Neuronal stem cell (in vitro differentiated cells): Measurements from ENCODE around the gene CHST9.

ENCODE experiments used
- DNase-seq: peaks from one replicate; pipeline ENCODE4 v3.0.0-alpha.2; 2013; ENCODE audit warnings: low spot score
- H2AFZ ChIP-seq: one replicate; pipeline ENCODE4 v1.6.1; 2013; ENCODE audit warnings: mild to moderate bottlenecking, low read length, inconsistent platforms
- H2AK5ac ChIP-seq: 2 replicates; pipeline ENCODE4 v1.6.1; 2013; ENCODE audit warnings: low read depth, mild to moderate bottlenecking, inconsistent platforms, low read length, moderate library complexity, mixed read lengths
- H2BK120ac ChIP-seq: 2 replicates; pipeline ENCODE4 v1.6.1; 2013; ENCODE audit warnings: low read depth, mild to moderate bottlenecking, inconsistent platforms, low read length, moderate library complexity, mixed read lengths
- H2BK12ac ChIP-seq: one replicate; pipeline ENCODE4 v1.6.1; 2013; ENCODE audit warnings: low read length, inconsistent platforms
- H2BK15ac ChIP-seq: 2 replicates; pipeline ENCODE4 v1.6.1; 2013; ENCODE audit warnings: mild to moderate bottlenecking, low read length, inconsistent platforms, mixed read lengths
- H2BK5ac ChIP-seq: one replicate; pipeline ENCODE4 v1.6.1; 2013; ENCODE audit warnings: inconsistent platforms, mild to moderate bottlenecking, low read length, moderate library complexity
- H3K14ac ChIP-seq: one replicate; pipeline ENCODE4 v1.6.1; 2013; ENCODE audit warnings: low read length, inconsistent platforms
- H3K18ac ChIP-seq: 2 replicates; pipeline ENCODE4 v1.6.1; 2013; ENCODE audit warnings: low read length, inconsistent platforms
- H3K23ac ChIP-seq: 2 replicates; pipeline ENCODE4 v1.6.1; 2013; ENCODE audit warnings: low read depth, mild to moderate bottlenecking, mixed read lengths, low read length, inconsistent platforms; ENCODE audit not compliant: poor library complexity
- H3K27ac ChIP-seq: replicated peaks from 3 replicates; pipeline ENCODE4 v1.5.1; 2013; ENCODE audit warnings: low read length, inconsistent platforms
- H3K27me3 ChIP-seq, 3 experiments: 2 replicates each; pipeline ENCODE4 v1.6.1; 2013; ENCODE audit warnings: low read length in 3 of 3, mild to moderate bottlenecking in 2 of 3, inconsistent platforms in 1 of 3, low read depth in 1 of 3, mixed read lengths in 1 of 3, moderate library complexity in 1 of 3; ENCODE audit not compliant: control insufficient read depth in 3 of 3, insufficient read depth in 3 of 3
- H3K36me3 ChIP-seq, 2 donors: replicated peaks in 1 of 2; 2 replicates each; pipeline ENCODE4 v1.6.1; 2013; ENCODE audit warnings: low read length in 2 of 2; ENCODE audit not compliant: control insufficient read depth in 2 of 2, insufficient read depth in 2 of 2
- H3K4ac ChIP-seq: 2 replicates; pipeline ENCODE4 v1.6.1; 2013; ENCODE audit warnings: inconsistent platforms, mild to moderate bottlenecking, low read length, moderate library complexity
- H3K4me1 ChIP-seq, 2 donors: 1 replicate in 1 of 2; 2 replicates in 1 of 2; pipeline ENCODE4 v1.6.1; 2013; ENCODE audit warnings: low read length in 2 of 2, low read depth in 1 of 2; ENCODE audit not compliant: control insufficient read depth in 2 of 2, insufficient read depth in 1 of 2
- H3K4me2 ChIP-seq: one replicate; pipeline ENCODE4 v1.6.1; 2013; ENCODE audit warnings: mild to moderate bottlenecking, low read length, inconsistent platforms; ENCODE audit not compliant: insufficient read depth, poor library complexity, severe bottlenecking
- H3K4me3 ChIP-seq, 2 donors: 2 replicates each; pipeline ENCODE4 v1.5.1; 2013; ENCODE audit warnings: low read length in 2 of 2, mild to moderate bottlenecking in 2 of 2, inconsistent platforms in 1 of 2, moderate library complexity in 1 of 2
- H3K79me1 ChIP-seq: one replicate; pipeline ENCODE4 v1.6.1; 2013; ENCODE audit warnings: low read depth, mild to moderate bottlenecking, inconsistent platforms, low read length, moderate library complexity
- H3K9ac ChIP-seq: one replicate; pipeline ENCODE4 v1.6.1; 2013; ENCODE audit warnings: mild to moderate bottlenecking, low read depth, low read length, inconsistent platforms; ENCODE audit not compliant: poor library complexity
- H3K9me3 ChIP-seq, 2 donors: replicated peaks in 1 of 2; 2 replicates each; pipeline versions ENCODE3 to v1.6.1; 2013; ENCODE audit warnings: low read length in 2 of 2, mild to moderate bottlenecking in 2 of 2, inconsistent platforms in 1 of 2, low read depth in 1 of 2, mixed read lengths in 1 of 2, moderate library complexity in 1 of 2; ENCODE audit not compliant: control insufficient read depth in 2 of 2, insufficient read depth in 1 of 2
- H4K8ac ChIP-seq: one replicate; pipeline ENCODE4 v1.6.1; 2013; ENCODE audit warnings: low read depth, mild to moderate bottlenecking, inconsistent platforms, low read length, moderate library complexity
- H4K91ac ChIP-seq: one replicate; pipeline ENCODE4 v1.6.1; 2013; ENCODE audit warnings: low read length, low read depth, mild to moderate bottlenecking, inconsistent platforms; ENCODE audit not compliant: poor library complexity
- WGBS, 2 donors: extraction: QIAGEN DNeasy Blood & Tissue Kit; methylation state at CpG; one replicate each; pipeline ENCODE4 v1.1.7; 2013; ENCODE audit warnings: missing lambda C conversion rate in 2 of 2, mixed read lengths in 1 of 2; ENCODE audit not compliant: insufficient read length in 2 of 2, insufficient replicate concordance in 1 of 2; ENCODE audit errors: extremely low coverage in 2 of 2; 5-methylcytosine and 5-hydroxymethylcytosine counted together

Gene CHST9

GRCh38 chr18:26965206-26965605 lies 219.9 kb downstream of the CHST9 start:
- Histone ChIP-seq H2AK5ac (no peak overlapping the region), H2BK5ac (no peak overlapping the region), H4K91ac (no peak overlapping the region), H2BK15ac (no peak overlapping the region), H3K14ac (no peak overlapping the region), H3K36me3 (no peaks in the 10 kb centered on the region), H3K4me2 (no peak overlapping the region), H3K9me3 (no peaks in the 10 kb centered on the region), H3K27ac (no peak overlapping the region), H2BK120ac (no peak overlapping the region), H3K4me1 (no peaks in the 10 kb centered on the region), H3K23ac (no peak overlapping the region), H4K8ac (no peak overlapping the region), H3K4ac (no peak overlapping the region), H3K4me3 (no peak overlapping the region), H2BK12ac (no peak overlapping the region), H3K9ac (no peak overlapping the region), H3K79me1 (no peaks in the 10 kb centered on the region), H3K27me3 (no peaks in the 10 kb centered on the region), H3K18ac (no peak overlapping the region), H2AFZ (no peak overlapping the region)
- DNase-seq, result no peak
- no CpG with 5 or more reads among the region's 3 CpGs for WGBS, 2 donors

GRCh38 chr18:26963292-26963691 lies 221.8 kb downstream of the CHST9 start:
- Histone ChIP-seq H2BK5ac (no peak overlapping the region), H3K4me2 (no peak overlapping the region), H2BK120ac (no peak overlapping the region), H2AFZ (no peak overlapping the region), H3K36me3 (no peaks in the 10 kb centered on the region), H3K14ac (no peak overlapping the region), H2BK15ac (no peak overlapping the region), H3K18ac (no peak overlapping the region), H4K8ac (no peak overlapping the region), H2AK5ac (no peak overlapping the region), H3K9ac (no peak overlapping the region), H3K27me3 (no peaks in the 10 kb centered on the region), H3K9me3 (no peaks in the 10 kb centered on the region), H3K79me1 (no peaks in the 10 kb centered on the region), H3K4me1 (no peaks in the 10 kb centered on the region), H3K27ac (no peak overlapping the region), H2BK12ac (no peak overlapping the region), H3K4me3 (no peak overlapping the region), H4K91ac (no peak overlapping the region), H3K4ac (no peak overlapping the region), H3K23ac (no peak overlapping the region)
- no peak for DNase-seq
- no CpG with 5 or more reads among the region's 3 CpGs for WGBS, 2 donors

GRCh38 chr18:26961839-26962238 lies 223.3 kb downstream of the CHST9 start:
- Histone ChIP-seq H2BK15ac (no peak overlapping the region), H4K8ac (no peak overlapping the region), H2BK12ac (no peak overlapping the region), H3K27me3 (no peaks in the 10 kb centered on the region), H3K4me1 (peaks cover 0 to 2% of the 10 kb centered on the region in 2 donors), H3K18ac (no peak overlapping the region), H3K36me3 (no peaks in the 10 kb centered on the region), H3K4ac (no peak overlapping the region), H3K23ac (no peak overlapping the region), H4K91ac (no peak overlapping the region), H2BK120ac (no peak overlapping the region), H3K9ac (no peak overlapping the region), H2AK5ac (no peak overlapping the region), H3K9me3 (no peaks in the 10 kb centered on the region), H2AFZ (no peak overlapping the region), H3K14ac (no peak overlapping the region), H2BK5ac (no peak overlapping the region), H3K27ac (no peak overlapping the region), H3K79me1 (no peaks in the 10 kb centered on the region), H3K4me3 (no peak overlapping the region), H3K4me2 (no peak overlapping the region)
- whole genome bisulfite sequencing, 2 donors, result no CpG with 5 or more reads among the region's 3 CpGs
- DNase-seq, result no peak

GRCh38 chr18:26960911-26961310 lies 224.2 kb downstream of the CHST9 start:
- H4K8ac ChIP-seq, result no peak overlapping the region
- H3K27ac ChIP-seq, result no peak overlapping the region
- no peak overlapping the region for H4K91ac ChIP-seq
- no peak for DNase-seq
- H2BK12ac ChIP-seq, result no peak overlapping the region
- no peaks in the 10 kb centered on the region for H3K27me3 ChIP-seq
- H2BK15ac ChIP-seq, result no peak overlapping the region
- H3K4me1 ChIP-seq, result peaks cover 0 to 2% of the 10 kb centered on the region in 2 donors
- WGBS, 2 donors, result no CpG with 5 or more reads among the region's 4 CpGs
- no peaks in the 10 kb centered on the region for H3K9me3 ChIP-seq
- no peaks in the 10 kb centered on the region for H3K79me1 ChIP-seq
- no peak overlapping the region for H3K4ac ChIP-seq
- no peak overlapping the region for H3K23ac ChIP-seq
- H2AK5ac ChIP-seq, result no peak overlapping the region
- no peak overlapping the region for H3K18ac ChIP-seq
- no peak overlapping the region for H2AFZ ChIP-seq
- no peaks in the 10 kb centered on the region for H3K36me3 ChIP-seq
- no peak overlapping the region for H3K14ac ChIP-seq
- no peak overlapping the region for H2BK120ac ChIP-seq
- H2BK5ac ChIP-seq, result no peak overlapping the region
- no peak overlapping the region for H3K9ac ChIP-seq
- no peak overlapping the region for H3K4me3 ChIP-seq
- no peak overlapping the region for H3K4me2 ChIP-seq
